ENCODE measurements around the gene ATR.

- no peak for TF ChIP-seq CTCF (IDR thresholded peaks at IDR 0.05; ENCODE audit: insufficient read depth, low read depth, low read length)
- no peak for TF ChIP-seq EZH2 (IDR thresholded peaks at IDR 0.05; ENCODE audit: insufficient read depth, low read length)
These were observed 79.9 kb downstream of the ATR start for GRCh38 chr3:142498397-142499180.

All from astrocyte (in vitro differentiated cells and primary cell).